Loucy (cell line): ENCODE results near the gene ETFRF1.
A peak's percentile ranks its signal among the peaks of the same experiment; 100 is the strongest.

ENCODE experiments used
- H2AFZ ChIP-seq: fragments of 200-600 bp; sonication (generic); 2 replicates; pipeline ENCODE4 v1.6.0; 2016; ENCODE audit warnings: antibody characterized with exemption, mild to moderate bottlenecking, low read length, moderate library complexity
- H3F3A ChIP-seq: fragments of 200-600 bp; 2 replicates; pipeline ENCODE4 v1.6.0; 2016; ENCODE audit warnings: antibody characterized with exemption, low read depth, mild to moderate bottlenecking
- H3K27me3 ChIP-seq: fragments of 200-600 bp; sonication (generic); 2 replicates; pipeline ENCODE4 v1.6.1; 2014; ENCODE audit warnings: low read length, mild to moderate bottlenecking; ENCODE audit not compliant: insufficient read depth, poor library complexity, severe bottlenecking
- H3K36me3 ChIP-seq: fragments of 200-600 bp; sonication (generic); 2 replicates; pipeline ENCODE4 v1.6.1; 2016; ENCODE audit warnings: low read length; ENCODE audit not compliant: insufficient read depth
- H3K4me1 ChIP-seq: fragments of 200-600 bp; sonication (generic); 2 replicates; pipeline ENCODE4 v1.5.1; 2014; ENCODE audit warnings: low read length, mild to moderate bottlenecking; ENCODE audit not compliant: insufficient read depth, poor library complexity, severe bottlenecking
- H3K4me2 ChIP-seq: fragments of 200-600 bp; sonication (generic); 2 replicates; pipeline ENCODE4 v1.6.0; 2014; ENCODE audit warnings: antibody characterized with exemption, low read length, low read depth, mild to moderate bottlenecking; ENCODE audit not compliant: poor library complexity, severe bottlenecking
- H3K4me3 ChIP-seq: fragments of 200-600 bp; sonication (generic); 2 replicates; pipeline ENCODE4 v1.5.1; 2014; ENCODE audit warnings: low read length, mild to moderate bottlenecking, mixed read lengths; ENCODE audit not compliant: poor library complexity, severe bottlenecking
- H3K79me2 ChIP-seq: fragments of 200-600 bp; sonication (generic); 2 replicates; pipeline ENCODE4 v1.6.1; 2014; ENCODE audit warnings: low read length; ENCODE audit not compliant: insufficient read depth
- H3K9ac ChIP-seq: fragments of 200-600 bp; sonication (generic); 2 replicates; pipeline ENCODE4 v1.6.0; 2014; ENCODE audit warnings: mild to moderate bottlenecking, low read depth, low read length, moderate library complexity; ENCODE audit not compliant: poor library complexity, severe bottlenecking
- H3K9me2 ChIP-seq: fragments of 200-600 bp; sonication (generic); replicated peaks from 2 replicates; pipeline ENCODE4 v1.6.1; 2016; ENCODE audit warnings: low read depth, low read length, mixed read lengths
- H3K9me3 ChIP-seq: fragments of 200-600 bp; sonication (generic); 2 replicates; pipeline ENCODE4 v1.6.1; 2014; ENCODE audit warnings: mild to moderate bottlenecking, antibody characterized with exemption, low read length, low read depth; ENCODE audit not compliant: insufficient read depth
- H4K20me1 ChIP-seq: fragments of 200-600 bp; sonication (generic); 2 replicates; pipeline ENCODE4 v1.6.0; 2014; ENCODE audit warnings: antibody characterized with exemption, low read length, mild to moderate bottlenecking; ENCODE audit not compliant: insufficient read depth, poor library complexity, severe bottlenecking
- EZH2phosphoT487 ChIP-seq: fragments of 200-600 bp; IDR thresholded peaks from 2 replicates; pipeline ENCODE4 v1.6.1; 2018; ENCODE audit warnings: antibody characterized with exemption, mild to moderate bottlenecking, moderate library complexity, borderline replicate concordance
- TF ChIP-seq, protein P1 (sequence below): fragments of 200-600 bp; sonication (generic); conservative IDR thresholded peaks from 2 replicates; pipeline ENCODE4 v1.5.1; 2014; ENCODE audit warnings: mild to moderate bottlenecking, antibody characterized with exemption, low read length

ETFRF1 gene

DNA sequence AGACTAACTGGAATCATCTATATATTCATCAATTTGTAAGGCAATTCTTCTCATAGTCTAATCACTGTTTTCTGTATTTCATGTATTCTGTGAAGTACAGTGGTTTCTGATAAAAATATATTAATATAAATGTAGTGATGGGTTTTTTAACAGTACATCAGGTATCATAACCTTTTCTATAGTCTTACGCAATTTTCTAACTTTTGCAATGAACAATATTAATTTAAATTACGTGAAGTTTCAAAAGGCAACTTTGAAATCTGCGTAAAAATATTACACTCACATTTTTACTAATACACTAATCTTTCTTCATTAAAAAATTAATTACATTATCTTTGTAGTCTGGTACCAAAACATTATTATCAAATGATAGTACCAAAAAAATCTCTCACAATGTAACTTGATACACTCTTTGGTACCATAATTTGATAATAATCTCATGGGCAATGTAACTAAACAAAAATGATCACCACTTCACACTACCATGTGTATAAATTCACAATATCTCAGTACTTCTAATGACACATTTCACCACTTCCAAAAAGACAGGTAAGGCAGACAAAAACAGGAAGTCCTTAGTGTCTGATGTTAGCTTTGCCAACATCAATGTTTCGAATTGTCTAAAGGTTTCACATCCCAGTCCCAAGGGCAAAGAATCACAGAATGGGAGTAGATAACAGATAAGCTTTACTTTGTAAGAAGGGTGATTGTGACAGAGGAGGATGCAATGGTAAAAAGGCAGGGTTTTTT is 8.8 kb upstream of the ETFRF1 start:
- Histone ChIP-seq H3K79me2 (no peaks in the 10 kb centered on the region), H4K20me1 (no peaks in the 10 kb centered on the region), H3K9me2 (no peaks in the 10 kb centered on the region), H3K9me3 (no peaks in the 10 kb centered on the region), H3F3A (no peaks in the 10 kb centered on the region), H3K4me1 (no peaks in the 10 kb centered on the region), H3K4me3 (no peak overlapping the region), H2AFZ (peak overlapping the region; percentile 29), H3K4me2 (no peak overlapping the region), H3K36me3 (no peaks in the 10 kb centered on the region), H3K27me3 (no peaks in the 10 kb centered on the region), H3K9ac (no peak overlapping the region)
- TF ChIP-seq, protein P1, sequence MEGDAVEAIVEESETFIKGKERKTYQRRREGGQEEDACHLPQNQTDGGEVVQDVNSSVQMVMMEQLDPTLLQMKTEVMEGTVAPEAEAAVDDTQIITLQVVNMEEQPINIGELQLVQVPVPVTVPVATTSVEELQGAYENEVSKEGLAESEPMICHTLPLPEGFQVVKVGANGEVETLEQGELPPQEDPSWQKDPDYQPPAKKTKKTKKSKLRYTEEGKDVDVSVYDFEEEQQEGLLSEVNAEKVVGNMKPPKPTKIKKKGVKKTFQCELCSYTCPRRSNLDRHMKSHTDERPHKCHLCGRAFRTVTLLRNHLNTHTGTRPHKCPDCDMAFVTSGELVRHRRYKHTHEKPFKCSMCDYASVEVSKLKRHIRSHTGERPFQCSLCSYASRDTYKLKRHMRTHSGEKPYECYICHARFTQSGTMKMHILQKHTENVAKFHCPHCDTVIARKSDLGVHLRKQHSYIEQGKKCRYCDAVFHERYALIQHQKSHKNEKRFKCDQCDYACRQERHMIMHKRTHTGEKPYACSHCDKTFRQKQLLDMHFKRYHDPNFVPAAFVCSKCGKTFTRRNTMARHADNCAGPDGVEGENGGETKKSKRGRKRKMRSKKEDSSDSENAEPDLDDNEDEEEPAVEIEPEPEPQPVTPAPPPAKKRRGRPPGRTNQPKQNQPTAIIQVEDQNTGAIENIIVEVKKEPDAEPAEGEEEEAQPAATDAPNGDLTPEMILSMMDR, result no peak
- no peak for TF ChIP-seq EZH2phosphoT487

DNA sequence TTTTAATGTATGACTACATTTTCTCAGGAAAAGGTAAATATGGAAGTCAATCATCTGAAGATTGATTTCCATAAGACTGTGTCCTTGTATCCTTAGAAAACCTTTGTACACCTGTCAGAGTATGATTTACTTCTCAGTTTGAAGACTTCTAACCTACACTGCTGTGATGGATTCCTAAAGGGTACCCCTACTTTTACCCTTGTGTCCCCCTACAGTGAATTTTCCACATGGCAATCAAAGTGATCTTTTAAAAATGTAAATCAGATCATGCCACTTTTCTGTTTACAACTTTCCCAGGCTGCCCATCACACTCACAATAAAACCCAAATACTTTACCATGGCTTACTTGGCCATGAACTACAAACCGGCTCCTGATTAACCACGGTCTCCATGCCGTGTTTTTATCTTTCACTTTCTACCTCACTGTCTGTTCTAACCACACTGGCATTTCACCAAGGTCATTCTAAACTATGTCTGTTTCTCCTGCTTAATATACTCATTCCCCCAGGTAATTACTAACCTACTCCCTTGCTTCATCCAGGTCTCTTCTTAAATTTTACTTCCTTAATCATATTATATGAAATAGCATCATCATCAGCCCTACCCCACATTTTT is 8.1 kb upstream of the ETFRF1 start:
- peak overlapping the region; percentile 29 for H2AFZ ChIP-seq
- TF ChIP-seq, protein P1, result no peak
- no peak for TF ChIP-seq EZH2phosphoT487
- no peaks in the 10 kb centered on the region for H4K20me1 ChIP-seq
- H3F3A ChIP-seq, result no peaks in the 10 kb centered on the region
- H3K36me3 ChIP-seq, result no peaks in the 10 kb centered on the region
- H3K9me3 ChIP-seq, result no peaks in the 10 kb centered on the region
- no peaks in the 10 kb centered on the region for H3K27me3 ChIP-seq
- no peaks in the 10 kb centered on the region for H3K9me2 ChIP-seq
- H3K9ac ChIP-seq, result no peak overlapping the region
- no peaks in the 10 kb centered on the region for H3K4me1 ChIP-seq
- H3K79me2 ChIP-seq, result no peaks in the 10 kb centered on the region
- H3K4me3 ChIP-seq, result no peak overlapping the region
- no peak overlapping the region for H3K4me2 ChIP-seq

DNA sequence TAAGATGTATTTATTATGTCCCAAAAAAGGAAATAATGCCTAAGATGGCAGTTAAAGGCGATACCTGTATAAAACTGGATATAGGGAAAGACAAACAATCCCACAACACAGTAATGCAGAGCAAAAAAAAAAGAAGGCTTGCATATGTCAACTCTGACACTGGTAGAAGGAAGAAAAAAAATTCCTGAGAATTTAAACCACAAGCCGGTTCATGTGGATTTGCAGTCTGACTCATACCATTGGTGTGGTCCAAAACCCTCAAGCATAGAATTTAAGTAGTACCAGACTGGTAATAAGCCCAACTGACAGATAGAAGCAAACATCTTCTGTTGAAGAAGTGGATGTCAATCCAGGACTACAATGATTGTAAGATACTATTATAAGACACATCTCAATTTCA is 7.3 kb upstream of the ETFRF1 start:
- Histone ChIP-seq H3K9me3 (no peaks in the 10 kb centered on the region), H3K79me2 (no peaks in the 10 kb centered on the region), H3K4me2 (no peak overlapping the region), H2AFZ (no peak overlapping the region), H3K9me2 (no peaks in the 10 kb centered on the region), H4K20me1 (no peaks in the 10 kb centered on the region), H3K4me3 (no peak overlapping the region), H3K36me3 (no peaks in the 10 kb centered on the region), H3K4me1 (no peaks in the 10 kb centered on the region), H3K27me3 (no peaks in the 10 kb centered on the region), H3K9ac (no peak overlapping the region), H3F3A (no peaks in the 10 kb centered on the region)
- no peak for TF ChIP-seq EZH2phosphoT487
- TF ChIP-seq, protein P1, result no peak
